Kidney epithelial cell (primary cell): ENCODE data around the gene GABPB1. TPM values are rescaled to one million over a fixed set of nuclear protein-coding genes. Genes with fewer than 3 reads are reported as not detected.

Source experiments
- DNase-seq: peaks from one replicate; pipeline ENCODE4 v3.0.0-alpha.2; 2010; ENCODE audit warnings: low read depth
- H3K27me3 ChIP-seq: 2 replicates; pipeline ENCODE4 v1.6.0; 2011; ENCODE audit warnings: low read length; ENCODE audit not compliant: control insufficient read depth, insufficient read depth
- H3K36me3 ChIP-seq: 2 replicates; pipeline ENCODE4 v1.5.1; 2011; ENCODE audit warnings: low read length; ENCODE audit not compliant: control insufficient read depth, insufficient read depth
- H3K4me3 ChIP-seq: 2 replicates; pipeline ENCODE4 v1.5.1; 2011; ENCODE audit warnings: low read depth, mild to moderate bottlenecking, control low read depth, low read length
- CTCF ChIP-seq: IDR thresholded peaks from 2 replicates; pipeline ENCODE4 v1.5.1; 2011; ENCODE audit warnings: mild to moderate bottlenecking, moderate library complexity, low read length, control low read depth, inconsistent platforms; ENCODE audit not compliant: insufficient read depth, poor library complexity, severe bottlenecking
- total RNA-seq: library from RNA; depleted of rRNA; stranded (reverse); fragments of >200 nt; gene quantifications from 2 replicates; pipeline ENCODE4 v1.2.3, GENCODE V29; 2015

GABPB1 gene
- total RNA-seq, 1 donor from 2014 or later: 44.2 TPM

DNA sequence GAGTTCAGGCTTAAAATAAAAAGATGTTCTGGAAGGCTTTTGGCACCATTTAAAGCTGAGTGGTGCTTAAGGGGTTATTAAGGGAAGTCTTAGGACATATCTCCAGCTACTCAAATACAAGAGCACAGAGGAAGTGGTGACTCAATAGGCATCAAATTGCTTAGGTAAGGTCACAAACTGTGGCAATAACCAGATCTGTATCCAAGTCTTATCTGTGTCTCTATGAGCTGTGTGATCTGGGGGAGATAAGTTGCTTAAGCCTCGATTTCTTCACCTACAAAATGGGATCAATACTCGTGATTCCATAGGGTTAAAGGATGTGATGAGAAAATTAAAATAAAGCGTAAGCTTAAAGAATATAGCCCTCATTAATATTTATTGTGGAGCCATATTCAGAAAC lies 97.1 kb downstream of the GABPB1 start:
- Histone ChIP-seq H3K36me3 (no peaks in the 10 kb centered on the region), H3K27me3 (no peaks in the 10 kb centered on the region), H3K4me3 (no peak overlapping the region)
- DNase-seq: no peak
- TF ChIP-seq CTCF: no peak

GRCh38 chr15:50257332-50257731 lies 97.7 kb downstream of the GABPB1 start:
- DNase-seq: no peak
- TF ChIP-seq CTCF: no peak

DNA sequence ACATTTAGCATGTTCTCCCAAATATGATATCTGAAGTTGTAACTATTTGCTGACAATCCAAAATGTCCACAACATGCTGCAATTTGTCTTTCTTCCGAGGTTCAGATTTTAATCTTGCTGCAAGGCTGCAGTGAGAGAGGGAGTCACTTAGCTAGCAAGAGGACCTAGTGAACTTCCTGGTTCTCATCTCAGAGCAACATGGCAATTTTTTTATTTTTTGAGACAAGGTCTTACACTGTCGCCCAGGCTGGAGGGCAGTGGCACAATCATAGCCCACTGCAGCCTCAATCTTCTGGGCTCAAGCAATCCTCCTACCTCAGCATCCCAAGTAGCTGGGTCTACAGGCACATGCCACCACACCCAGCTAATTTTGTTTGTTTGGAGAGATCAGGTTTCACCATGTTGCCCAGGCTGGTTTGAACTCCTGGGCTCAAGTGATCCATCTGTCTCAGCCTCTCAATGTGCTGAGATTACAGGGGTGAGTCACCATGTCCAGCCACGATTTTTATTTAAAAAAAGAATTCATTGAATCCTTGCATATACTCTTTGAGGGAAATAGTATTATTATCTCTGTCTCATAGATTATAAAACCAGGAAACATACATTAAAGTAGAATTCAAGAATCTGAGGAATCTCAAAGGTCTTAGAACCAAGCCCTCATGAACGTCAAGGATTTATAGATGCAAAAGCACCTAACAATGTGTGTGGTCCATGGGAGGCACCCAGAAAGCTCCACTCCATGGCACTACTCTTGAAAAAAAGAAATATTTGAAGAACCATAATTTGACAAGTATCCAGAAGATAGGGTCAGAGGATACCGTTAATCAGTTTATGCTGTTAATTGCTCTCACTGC lies 98.6 kb downstream of the GABPB1 start:
- no peak for TF ChIP-seq CTCF
- no peak for DNase-seq
- Histone ChIP-seq H3K27me3 (no peaks in the 10 kb centered on the region), H3K4me3 (no peak overlapping the region), H3K36me3 (no peaks in the 10 kb centered on the region)

More at GRCh38 chr15:50257332-50257731, 97.7 kb downstream of the GABPB1 start:
- no peaks in the 10 kb centered on the region for H3K36me3 ChIP-seq
- no peak overlapping the region for H3K4me3 ChIP-seq
- no peaks in the 10 kb centered on the region for H3K27me3 ChIP-seq

DNA sequence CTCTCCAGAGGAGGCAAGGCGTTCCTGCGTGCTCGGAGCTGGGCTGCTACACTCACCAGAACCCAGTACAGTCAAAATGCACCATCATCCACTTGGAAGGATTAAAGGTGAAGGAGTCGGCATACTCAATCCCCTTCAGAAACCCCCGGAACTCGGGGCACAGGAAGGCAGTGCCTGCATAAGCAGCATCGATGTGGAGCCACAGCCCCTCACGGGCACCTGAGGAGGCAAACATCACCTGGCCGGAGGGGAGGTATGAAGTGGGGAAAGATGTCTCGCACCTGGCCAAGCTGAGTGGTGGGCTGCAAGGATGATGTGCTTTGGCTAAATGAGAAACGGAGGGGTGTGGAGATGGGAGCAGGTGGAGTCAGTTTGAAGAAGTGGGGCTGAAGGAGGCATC lies 102.4 kb downstream of the GABPB1 start:
- H3K36me3 ChIP-seq: no peaks in the 10 kb centered on the region
- TF ChIP-seq CTCF: no peak
- no peaks in the 10 kb centered on the region for H3K27me3 ChIP-seq
- H3K4me3 ChIP-seq: no peak overlapping the region
- DNase-seq: no peak

DNA sequence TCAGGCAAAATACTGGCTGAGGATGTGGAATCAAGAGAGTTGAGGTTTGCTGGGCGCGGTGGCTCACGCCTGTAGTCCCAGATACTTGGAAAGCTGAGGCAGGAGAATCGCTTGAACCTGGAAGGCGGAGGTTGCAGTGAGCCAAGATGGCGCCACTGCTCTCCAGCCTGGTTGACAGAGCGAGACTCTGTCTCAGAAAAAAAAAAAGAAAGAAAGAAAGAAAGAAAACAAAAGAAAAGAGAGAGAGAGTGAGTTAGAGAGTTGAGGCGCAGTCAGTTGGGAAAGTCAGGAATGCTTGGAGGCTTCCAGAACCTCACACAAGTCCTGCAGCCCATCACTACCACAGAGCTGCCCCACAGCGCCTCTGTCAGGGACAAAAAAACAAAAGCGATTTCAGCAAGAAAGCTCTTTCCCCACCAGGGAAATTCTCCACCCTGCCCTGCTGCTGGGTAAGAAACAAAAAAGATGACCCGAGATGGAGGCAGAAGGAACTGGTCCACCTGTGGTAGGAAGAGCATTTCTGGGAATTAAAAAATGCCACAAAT lies 103.3 kb downstream of the GABPB1 start:
- DNase-seq: no peak
- TF ChIP-seq CTCF: no peak
- Histone ChIP-seq H3K4me3 (no peak overlapping the region), H3K36me3 (no peaks in the 10 kb centered on the region), H3K27me3 (no peaks in the 10 kb centered on the region)
